Sigmoid colon (tissue), 4 donors: ENCODE data around the gene ST6GAL2.

Source experiments
- CTCF ChIP-seq, 4 experiments: fragments of 450-650 bp in 3 of 4; fragments of 200-600 bp in 1 of 4; IDR thresholded peaks; one replicate each; pipeline ENCODE4 v1.5.1; 2016 to 2019; ENCODE audit warnings: antibody characterized with exemption in 4 of 4, mild to moderate bottlenecking in 3 of 4, moderate library complexity in 2 of 4
- POLR2A ChIP-seq, 2 donors: fragments of 450-650 bp; IDR thresholded peaks; one replicate each; pipeline ENCODE4 v1.6.1; 2016; ENCODE audit warnings: antibody characterized with exemption in 2 of 2, mild to moderate bottlenecking in 2 of 2, moderate library complexity in 2 of 2
- POLR2AphosphoS5 ChIP-seq, 4 donors: sonication (generic); formaldehyde crosslinking; IDR thresholded peaks; one replicate each; pipeline ENCODE4 v1.6.1; 2017; ENCODE audit warnings: antibody characterized with exemption in 4 of 4

GRCh38 chr2:106816974-106817373, 69.0 kb downstream of the ST6GAL2 start:
- TF ChIP-seq CTCF (IDR thresholded peaks at IDR 0.05) (no peak), POLR2A (IDR thresholded peaks at IDR 0.05) (no peak), POLR2AphosphoS5 (IDR thresholded peaks at IDR 0.05) (no peak)
